NCI-H446 treated with DMSO at 0.1 percent for 48 hours (cell line): ENCODE results near the gene SLC15A1.
"Not testable (repeated sequence)": the region's sequence is repeated elsewhere in the genome, so short reads cannot be mapped to it uniquely, and the experiment has no call there.

Experiments used
- DNase-seq: peaks from one replicate; lab custom pipeline; 2025; lab: John Stamatoyannopoulos, UW

Gene SLC15A1

DNA sequence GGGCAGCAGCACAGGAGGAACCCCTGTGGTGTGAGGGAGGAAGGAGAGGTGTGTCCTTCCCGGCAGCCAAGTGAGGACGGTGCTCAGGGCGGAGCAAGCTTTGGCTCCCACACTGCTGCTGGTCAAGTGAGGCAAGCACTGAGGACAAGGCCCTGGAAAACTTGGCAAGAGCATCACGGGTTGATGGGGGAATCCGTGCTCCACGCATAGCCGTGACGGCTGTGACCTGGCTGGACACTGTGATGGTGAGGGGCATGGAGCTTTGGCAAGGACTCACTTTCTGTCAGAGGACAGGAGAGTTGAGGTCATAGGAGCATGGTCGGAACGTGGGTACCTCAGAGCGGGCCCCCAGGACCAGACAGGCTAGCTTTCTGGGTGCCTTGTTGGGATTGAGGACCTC, 29.0 kb upstream of the SLC15A1 start:
- DNase-seq, result no peak

DNA sequence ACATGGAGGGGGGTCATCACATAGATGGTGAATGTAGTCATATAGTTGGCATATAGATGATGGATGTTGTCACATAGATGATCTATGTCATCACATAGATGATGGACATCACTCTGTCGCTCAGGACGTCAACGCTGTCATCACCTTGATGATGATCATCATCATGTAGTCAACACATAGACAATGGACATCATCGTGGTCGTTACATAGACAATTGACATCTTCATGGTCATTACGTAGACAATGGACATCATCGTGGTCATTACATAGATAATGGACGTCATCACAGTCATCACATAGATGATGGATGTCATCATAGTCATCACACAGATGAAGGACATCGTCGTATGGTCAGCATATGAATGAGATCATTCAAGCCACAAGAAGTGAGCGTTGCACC, 28.6 kb upstream of the SLC15A1 start:
- no peak for DNase-seq

DNA sequence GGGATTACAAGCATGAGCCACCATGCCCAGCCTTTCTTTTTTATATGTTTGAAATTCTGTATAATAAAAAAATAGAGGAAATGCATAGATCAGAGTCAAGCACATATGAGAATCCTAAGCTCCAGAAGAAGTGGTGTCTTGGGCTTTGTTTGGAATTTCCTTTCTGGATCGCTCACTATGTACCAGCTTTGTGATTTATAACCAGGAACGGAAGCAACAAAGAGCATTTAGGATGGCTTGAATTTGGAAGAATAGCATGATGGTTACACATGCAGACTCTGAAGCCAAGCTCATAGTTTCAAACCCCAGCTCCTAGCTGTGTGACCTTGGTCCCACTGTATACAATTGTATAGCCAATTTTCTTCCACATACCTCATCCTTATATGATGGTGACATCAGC, 28.0 kb upstream of the SLC15A1 start:
- DNase-seq, result no peak

DNA sequence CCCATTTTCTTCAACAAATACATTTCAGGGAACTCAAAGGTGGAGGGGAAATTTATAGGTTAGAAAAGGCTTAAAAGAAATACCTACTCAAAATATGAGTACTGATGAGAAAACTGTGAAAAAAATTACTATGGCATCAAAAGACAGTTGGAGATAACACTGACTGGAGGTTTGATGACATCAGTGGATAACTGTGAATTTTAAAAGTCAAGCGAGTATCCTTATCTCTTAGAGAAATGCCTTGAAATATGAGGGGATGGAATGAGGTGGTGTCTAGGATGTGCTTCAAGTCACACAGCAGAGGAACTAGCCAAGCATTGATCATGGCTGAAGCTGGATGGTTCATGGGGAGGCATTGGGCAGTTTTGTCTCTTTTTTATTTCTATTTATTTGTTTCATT, 27.2 kb upstream of the SLC15A1 start:
- DNase-seq, result no peak

DNA sequence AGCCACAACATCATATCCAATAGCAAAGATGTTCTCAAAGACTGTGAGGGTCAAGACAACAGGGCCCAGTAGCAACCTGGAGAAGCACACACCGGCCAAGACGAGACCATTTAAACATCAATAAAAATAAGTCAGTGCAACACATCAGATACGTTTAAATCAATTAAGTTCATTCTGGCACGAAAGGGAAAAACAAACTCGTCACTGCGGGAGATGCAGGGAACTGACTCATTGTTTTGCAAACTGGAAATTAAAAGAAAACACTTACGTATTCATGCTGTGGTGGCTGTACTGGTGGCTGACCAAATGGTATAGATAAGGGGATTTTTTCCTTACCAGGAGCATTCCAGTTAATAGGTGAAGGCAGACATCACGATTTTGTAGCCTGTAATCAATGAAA, 26.3 kb upstream of the SLC15A1 start:
- DNase-seq, result no peak

DNA sequence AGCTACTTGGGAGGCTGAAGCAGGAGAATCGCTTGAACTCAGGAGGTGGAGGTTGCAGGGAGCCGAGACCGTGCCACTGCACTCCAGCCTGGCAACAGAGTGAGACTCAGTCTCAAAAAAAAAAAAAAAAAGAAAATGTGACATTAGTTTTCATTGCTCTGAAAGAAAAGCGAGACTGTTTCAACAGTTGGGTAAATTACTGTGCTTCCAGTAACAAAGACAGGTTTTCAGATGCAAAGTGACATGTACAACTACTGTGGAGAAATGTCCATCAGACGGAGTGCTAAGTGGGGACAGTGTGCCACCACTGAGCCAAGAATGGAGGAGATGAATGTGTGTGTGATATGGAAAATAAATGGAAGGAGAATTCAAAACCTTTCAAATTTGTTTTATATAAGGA, 24.2 kb upstream of the SLC15A1 start:
- no peak for DNase-seq

DNA sequence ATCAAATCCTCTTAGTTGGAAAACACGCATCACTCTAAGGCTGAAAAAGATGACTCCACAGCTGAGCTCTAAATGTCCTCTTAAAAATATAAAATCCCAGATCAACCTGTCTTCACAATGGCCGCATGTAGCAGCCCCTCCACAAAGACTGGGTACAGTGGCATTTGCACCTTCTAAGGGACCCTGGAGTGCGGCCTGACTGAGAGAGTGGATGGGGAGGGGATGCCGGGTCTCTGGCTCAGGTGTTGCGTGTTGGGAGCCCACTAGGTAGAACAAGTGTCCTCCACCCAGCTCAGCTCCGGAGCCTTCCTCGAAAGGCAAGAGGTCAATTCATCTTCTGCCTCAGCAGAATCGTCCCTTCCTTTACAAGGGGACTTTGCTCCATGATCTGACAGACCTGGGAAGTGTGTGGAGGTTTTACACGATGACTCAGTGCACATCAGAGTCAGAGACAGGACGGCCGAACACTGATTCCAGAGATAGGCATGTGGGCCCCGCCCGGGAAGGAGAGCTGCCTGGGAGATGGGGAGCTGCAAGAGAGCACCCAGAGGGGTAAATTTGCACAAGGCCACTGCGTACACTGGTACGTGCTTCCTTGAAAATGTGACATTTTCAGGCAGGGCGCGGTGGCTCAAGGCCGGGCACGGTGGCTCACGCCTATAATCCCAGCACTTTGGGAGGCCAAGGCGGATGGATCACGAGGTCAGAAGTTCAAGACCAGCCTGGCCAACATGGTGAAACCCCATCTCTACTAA, 23.5 kb upstream of the SLC15A1 start:
- no peak for DNase-seq

- no peak for DNase-seq
Measured at GRCh38 chr13:98775386-98775785, 22.9 kb upstream of the SLC15A1 start.

DNA sequence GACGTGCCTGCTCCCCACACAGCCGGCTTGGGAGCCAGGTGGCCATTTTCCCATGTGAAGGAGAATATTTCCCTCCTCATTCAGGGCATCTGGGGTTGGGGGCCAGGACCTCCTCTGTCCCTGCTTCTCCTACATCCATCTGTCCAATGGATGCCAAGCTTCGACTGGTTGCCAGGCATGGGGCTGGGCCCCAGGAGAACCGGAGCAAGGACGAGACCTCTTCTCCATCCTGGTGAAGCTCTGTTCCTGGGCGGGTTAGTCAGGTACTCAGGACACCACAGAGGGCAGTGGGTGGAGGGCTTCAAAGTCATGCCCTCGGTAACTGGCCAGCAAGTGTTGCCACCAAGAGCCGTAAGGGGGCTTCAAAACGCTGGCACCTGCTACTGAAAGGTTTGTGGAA, 22.3 kb upstream of the SLC15A1 start:
- DNase-seq, result no peak

- no peak for DNase-seq
Measured at GRCh38 chr13:98773921-98774320, 21.4 kb upstream of the SLC15A1 start.

DNA sequence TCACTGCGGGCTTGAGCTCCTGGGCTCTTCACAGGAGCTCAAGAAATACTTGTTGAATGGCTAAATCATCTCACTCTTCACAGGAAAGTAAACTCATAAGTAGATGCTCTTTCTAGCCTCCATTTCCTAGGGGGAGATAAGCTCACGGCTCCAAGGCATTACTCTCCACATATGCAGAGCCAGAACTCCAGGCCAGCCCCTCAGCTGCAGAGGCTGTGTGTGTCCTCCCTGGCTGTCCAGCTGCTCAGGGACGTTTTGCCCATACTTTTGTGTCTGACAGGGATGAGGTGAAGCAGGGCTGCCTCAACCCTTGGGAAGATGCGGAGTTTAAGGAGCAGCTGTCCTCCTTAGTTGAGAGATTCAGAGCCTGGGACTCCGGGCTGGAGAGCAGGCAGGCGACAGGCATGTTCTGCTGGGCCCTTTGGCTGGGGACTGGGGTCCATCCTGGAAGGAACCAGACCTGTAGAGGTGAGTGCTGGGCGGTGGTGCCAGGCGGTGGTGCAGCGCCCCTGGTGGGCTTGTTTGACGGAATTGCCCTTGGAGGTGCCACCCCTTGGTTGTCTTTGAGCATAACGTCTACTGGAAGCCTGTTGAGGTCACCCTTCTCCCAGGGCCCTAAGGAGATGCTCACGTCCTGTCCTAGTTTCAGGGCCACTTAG, 20.5 kb upstream of the SLC15A1 start:
- DNase-seq, result no peak

- DNase-seq, result no peak
Measured at GRCh38 chr13:98771838-98772611, 19.6 kb upstream of the SLC15A1 start.

DNA sequence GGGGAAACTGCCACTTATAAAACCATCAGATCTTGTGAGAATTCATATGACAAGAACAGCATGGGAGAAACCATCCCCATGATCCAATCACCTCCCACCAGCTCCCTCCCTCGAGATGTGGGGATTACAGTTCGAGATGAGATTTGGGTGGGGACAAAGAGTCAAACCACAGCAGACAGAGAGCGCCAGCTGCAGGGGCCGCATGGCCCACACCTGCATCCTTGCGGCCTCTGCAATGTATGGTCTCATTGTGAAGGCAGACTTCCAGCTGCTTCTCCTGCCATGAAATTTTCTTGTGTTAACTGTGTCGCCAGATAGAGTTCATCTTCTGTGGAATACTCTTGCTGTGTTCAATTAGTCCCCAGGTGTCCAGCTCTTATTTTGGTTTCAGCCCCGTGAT, 17.3 kb upstream of the SLC15A1 start:
- no peak for DNase-seq

DNA sequence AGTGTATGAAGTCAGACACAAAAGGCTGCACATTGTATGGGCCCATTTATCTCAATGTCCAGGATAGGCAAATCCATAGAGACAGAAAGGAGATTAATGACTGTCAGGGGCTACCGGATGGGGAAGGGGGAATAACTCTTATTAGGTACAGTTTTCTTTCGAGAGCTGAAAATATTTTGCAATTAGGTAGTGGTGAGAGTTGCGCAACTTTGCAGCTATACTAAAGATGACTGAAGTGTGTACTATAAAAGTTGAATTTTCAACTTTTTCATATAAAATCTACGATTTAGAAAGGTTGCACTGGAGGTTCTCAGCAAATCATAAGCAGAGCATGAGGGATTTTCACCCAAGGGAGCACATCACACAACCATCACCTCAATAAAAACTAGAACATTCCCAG, 16.1 kb upstream of the SLC15A1 start:
- no peak for DNase-seq

- no peak for DNase-seq
Measured at GRCh38 chr13:98766697-98767096, 14.2 kb upstream of the SLC15A1 start.

DNA sequence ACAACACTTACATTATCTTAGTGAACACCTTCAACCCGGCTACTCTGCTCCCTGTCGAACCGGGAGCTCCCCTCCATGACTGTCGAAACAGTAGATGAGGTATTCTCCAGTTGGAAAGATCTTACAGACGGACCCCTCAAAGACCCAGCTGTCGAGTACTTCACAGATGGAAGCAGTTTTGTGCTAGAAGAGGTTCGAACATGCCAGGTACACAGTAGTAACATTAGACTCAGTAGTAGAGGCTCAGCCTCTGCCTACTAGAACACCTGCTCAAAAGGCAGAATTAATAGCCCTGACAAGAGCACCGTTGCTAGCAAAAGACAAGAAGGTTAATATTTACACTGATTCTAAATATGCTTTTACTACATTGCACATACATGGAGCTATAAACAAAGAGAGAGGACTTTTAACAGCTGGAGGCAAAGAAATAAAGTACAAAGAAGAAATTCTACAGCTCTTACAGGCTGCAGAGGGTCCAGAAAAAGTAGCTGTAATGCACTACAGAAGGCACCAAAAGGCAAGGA, 13.6 kb upstream of the SLC15A1 start:
- DNase-seq, result no peak

DNA sequence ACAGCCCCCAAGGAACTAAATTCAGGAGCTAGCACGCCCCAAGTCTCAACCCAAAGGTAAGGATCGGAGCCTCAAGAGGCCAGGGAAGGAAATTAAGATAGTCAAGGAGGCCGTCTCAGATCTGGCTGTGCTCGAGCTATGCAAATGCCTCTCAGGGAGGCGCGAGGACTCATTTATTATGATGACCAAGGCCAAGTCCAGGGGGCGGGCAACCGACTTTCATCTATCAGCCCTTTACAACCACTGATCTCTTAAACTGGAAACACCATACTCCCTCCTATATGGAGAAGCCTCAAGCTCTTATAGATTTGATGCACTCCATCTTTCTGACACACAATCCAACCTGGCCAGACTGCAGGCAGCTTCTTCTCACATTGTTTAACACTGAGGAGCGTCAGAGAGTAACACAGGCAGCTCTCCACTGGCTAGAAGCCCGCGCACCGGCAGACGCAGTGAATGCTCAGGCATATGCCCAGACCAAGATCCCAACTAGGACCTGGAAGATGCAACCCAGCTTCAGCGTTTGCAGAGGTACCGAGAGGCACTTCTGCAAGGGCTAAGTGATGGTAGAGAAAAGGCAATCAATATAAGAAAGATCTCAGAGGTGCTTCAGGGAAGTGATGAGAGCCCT, 9.6 kb upstream of the SLC15A1 start:
- no peak for DNase-seq

- no peak for DNase-seq
Measured at GRCh38 chr13:98761126-98761985, 8.9 kb upstream of the SLC15A1 start.

DNA sequence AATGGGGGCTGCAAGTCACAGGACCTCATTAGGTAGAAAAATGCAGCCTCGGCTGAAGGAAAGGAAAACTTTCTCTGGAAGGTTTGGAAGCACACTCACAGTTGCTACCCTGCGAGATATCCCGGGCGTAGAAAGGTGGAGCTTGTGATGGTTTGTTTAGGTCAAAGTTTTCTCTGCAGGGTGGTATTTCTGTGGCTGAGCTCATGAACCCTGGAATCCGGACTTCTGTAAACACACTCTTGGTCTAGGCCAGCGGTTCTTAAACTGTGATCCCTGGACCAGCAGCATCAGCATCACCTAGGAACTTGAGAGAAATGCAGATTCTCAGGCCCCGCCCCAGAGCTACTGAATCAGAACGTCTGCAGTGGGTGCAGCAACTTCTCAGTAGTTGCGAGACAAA, 3.3 kb upstream of the SLC15A1 start:
- no peak for DNase-seq

DNA sequence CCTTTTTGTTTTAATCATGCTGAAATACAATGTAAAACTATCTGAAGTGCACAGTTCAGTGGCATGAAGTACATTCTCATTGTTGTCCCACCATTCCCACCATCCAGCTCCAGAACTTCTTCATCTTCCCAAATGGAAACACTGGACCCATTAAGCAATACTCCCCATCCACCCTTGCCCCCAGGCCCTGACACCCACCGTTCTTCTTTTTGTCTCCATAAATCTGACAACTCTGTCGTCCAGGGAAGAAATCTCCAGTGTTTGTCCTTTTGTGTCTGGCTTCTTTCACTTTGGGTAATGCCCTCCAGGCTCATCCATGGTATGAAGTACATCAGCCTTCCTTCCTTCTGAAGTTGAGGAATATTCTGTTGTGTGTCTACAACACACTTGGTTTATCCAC, 2.6 kb upstream of the SLC15A1 start:
- DNase-seq, result no peak

DNA sequence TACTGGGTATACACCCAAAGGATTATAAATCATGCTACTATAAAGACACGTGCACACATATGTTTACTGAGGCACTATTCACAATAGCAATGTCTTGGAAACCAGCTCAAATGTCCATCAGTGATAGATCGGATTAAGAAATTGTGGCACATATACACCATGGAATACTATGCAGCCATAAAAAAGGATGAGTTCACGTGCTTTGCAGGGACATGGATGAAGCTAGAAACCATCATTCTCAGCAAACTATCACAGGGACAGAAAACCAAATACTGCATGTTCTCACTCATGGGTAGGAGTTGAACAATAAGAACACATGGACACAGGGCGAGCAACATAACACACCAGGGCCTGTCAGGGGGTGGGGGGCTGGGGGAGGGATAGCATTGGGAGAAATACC, 2.0 kb upstream of the SLC15A1 start:
- not testable (repeated sequence) for DNase-seq
